ENCODE measurements around the gene SV2C.

The SV2C gene

DNA sequence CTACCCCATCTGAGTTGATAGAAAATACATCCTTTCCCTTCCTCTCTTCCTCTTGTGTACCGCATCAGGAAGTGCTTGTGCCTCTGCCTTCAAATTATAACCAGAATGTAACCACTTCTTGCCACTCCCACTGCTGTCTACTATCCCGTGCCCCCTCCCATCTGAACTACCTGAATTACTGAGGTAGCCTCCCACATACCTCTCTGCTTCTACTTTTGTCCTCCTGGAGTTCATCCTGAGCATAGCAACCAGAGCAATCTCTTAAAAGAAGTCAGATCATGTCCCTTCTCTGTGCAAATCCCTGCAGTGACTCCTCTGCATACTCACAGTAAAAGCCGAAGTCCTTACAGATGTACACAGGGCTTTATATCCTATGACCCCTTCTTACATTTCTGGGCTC is 23.0 kb downstream of the SV2C start:
- no peak for DNase-seq

DNA sequence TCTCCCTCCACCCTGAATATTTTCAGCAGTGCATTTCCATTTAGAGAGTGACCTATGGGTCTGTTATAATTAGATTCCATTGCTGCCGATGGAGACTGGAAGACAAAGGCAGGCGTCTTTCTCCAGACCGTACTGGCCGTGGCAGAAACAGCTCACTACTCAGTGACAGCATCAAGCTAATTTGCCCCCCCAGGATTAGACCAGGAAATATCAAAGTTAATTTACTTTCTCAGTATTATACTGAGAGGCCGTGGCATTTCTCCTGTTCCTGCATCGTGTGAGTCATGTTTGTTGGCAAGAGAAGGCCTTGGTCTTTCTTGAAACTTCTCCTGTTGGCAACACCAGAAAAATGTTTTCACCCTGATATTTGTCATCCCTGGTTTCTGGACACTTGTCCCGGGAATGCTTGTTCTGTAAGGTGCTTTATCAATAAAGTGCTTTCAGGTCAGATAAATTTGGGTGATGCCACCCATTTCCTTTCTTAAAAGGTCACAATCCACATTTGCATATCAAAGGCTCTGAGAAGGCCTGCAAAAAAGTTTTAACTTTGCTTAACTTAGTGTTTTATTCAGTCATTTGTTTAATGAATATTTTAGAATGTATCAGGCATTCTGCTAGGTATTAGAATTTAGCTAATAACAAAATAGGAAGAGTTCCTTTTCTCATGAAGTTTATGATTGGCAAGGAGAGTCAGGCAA is 28.4 kb downstream of the SV2C start:
- DNase-seq: no peak

DNA sequence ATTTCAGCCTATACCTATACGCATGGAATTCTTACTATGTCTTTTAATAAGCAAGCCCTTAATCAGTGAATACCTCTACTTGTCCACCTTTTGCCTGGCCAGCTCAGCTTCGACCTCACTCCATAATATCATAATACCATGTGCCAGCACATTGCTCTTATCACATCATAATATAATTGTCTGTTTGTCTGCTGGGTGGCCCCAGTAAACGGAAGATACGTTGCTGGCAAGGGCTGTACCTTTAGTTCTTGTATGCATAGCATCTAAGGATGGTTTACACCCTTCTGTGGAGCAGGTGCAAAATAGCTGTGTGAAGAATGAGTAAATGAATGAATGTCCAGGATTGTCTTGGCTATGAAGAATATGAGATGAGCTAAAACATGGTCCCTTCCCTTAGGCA is 29.9 kb downstream of the SV2C start:
- no peak for DNase-seq

GRCh38 chr5:76114179-76114851 is 31.1 kb downstream of the SV2C start:
- no peak for DNase-seq

- no peak for DNase-seq
Observed at GRCh38 chr5:76125346-76125745, 42.2 kb downstream of the SV2C start.

GRCh38 chr5:76125888-76126287 is 42.7 kb downstream of the SV2C start:
- no peak for DNase-seq

- no peak for DNase-seq
Observed at GRCh38 chr5:76134003-76134402, 50.8 kb downstream of the SV2C start.

DNA sequence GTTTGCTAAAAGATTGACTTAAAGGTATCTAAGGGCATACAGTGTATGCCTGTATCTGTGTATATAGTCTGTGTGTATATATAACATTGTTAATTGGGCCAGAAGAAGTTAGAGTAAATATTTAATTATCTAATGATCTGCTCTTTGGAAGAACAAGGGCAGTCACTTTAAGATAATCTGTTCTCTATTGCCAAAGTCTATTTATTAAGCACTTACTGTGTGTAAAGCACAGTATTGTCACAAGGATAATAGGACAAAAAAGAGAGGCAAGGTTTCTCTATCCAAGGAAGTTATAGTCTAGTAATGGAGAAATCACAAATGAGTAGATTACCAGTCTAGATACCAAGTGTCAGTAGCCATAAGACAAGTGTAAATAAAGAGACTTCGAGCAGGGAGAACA is 51.5 kb downstream of the SV2C start:
- DNase-seq: no peak

GRCh38 chr5:76137887-76138542 is 54.8 kb downstream of the SV2C start:
- no peak for DNase-seq

DNA sequence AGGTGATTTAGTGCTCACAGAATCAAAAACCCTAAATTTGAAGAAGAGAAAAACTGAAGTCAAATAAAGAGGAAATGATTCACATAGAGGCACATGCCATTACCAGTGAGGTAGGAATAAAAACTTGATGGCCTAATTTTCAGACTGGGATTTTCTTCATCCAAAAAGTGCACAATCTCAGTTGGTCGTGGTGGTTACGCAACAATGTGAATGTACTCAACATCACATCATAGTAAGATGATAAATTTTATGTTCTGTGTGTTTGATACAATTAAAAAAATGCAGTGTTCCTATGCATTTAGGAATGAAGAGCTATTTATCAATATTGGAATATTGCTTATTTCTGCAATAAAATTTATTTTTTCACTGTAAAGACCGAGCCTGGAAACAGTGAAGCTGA is 60.7 kb downstream of the SV2C start:
- no peak for DNase-seq

- DNase-seq: no peak
Observed at GRCh38 chr5:76144513-76145274, 61.5 kb downstream of the SV2C start.

DNA sequence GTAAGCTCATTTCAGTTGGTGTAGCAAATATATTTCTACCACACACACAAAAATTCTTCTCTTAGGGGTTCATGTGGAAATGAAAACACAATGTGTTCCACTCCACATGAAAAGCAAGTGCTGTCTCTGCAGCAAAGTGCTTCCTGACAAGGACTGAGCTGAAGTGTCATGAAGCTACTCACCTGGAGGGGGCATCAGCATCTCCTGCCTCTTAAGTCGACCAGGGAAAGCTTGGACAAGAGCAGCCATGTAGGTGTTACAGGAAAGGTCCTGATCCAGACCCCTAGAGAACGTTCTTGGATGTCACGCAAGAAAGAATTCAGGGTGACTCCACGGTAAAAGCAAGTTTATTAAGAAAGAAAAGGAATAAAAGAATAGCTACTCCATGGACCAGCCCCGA is 62.8 kb downstream of the SV2C start:
- DNase-seq: no peak

DNA sequence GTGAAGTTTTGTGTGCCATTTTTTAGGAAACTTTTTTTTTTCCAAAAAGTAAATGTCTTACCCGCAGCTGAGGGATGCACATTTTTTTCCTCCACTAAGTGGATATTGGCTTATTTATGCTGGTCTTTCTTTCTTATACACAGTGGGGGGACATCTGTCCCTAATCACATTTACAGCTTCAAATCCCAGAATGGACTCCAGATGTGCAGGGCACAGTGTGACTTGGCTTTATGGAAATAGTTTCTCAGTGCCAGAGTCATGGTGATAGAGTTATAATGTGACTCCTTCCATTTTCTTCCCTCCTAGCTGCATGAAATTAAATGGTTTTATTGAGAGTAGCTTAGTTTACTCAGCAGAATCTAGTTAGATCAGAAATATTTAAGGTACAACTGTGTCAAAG is 66.5 kb downstream of the SV2C start:
- DNase-seq: no peak

GRCh38 chr5:76152161-76152560 is 69.0 kb downstream of the SV2C start:
- DNase-seq: no peak

- DNase-seq: no peak
Observed at GRCh38 chr5:76152700-76153099, 69.5 kb downstream of the SV2C start.

DNA sequence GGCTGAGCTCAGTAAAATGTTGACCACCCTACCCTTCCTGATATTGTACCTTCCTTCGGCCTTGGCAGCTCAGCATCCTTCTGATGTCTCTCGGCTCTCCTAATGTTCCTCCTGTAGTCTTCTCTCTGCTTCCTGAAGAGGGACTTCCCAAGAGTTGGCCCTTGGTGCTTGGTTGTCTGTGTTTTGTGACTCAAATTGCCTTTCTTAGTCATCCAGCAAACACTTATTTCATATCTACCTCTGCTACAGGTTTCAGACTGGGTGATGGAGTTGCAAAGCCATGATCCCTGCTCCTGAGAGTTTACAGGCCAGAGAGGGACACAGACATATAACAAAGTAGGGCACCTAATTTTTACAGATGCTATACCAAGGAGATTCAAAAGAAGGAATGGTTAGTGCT is 70.1 kb downstream of the SV2C start:
- DNase-seq: no peak

- no peak for DNase-seq
Observed at GRCh38 chr5:76154009-76154690, 71.0 kb downstream of the SV2C start.

- DNase-seq: no peak
Observed at GRCh38 chr5:76155536-76155935, 72.4 kb downstream of the SV2C start.

GRCh38 chr5:76162335-76162734 is 79.2 kb downstream of the SV2C start:
- DNase-seq: no peak

- no peak for DNase-seq
Observed at GRCh38 chr5:76163111-76163628, 80.0 kb downstream of the SV2C start.

GRCh38 chr5:76165029-76165428 is 81.8 kb downstream of the SV2C start:
- DNase-seq: no peak

- no peak for DNase-seq
Observed at GRCh38 chr5:76165711-76166374, 82.7 kb downstream of the SV2C start.

All from NCI-H2227 treated with DMSO at 0.1 percent for 48 hours (cell line).